ENCODE measurements around the gene RPRD1A. TPM values are rescaled to one million over a fixed set of nuclear protein-coding genes. Genes with fewer than 3 reads are reported as not detected.

RPRD1A gene
- total RNA-seq, 1 donor from 2014 or later, result 62.6 TPM

GRCh38 chr18:35991696-35992095 is 75.7 kb downstream of the RPRD1A start:
- H3K27ac Mint-ChIP-seq (ENCODE audit: unreplicated experiment), result no peak overlapping the region

GRCh38 chr18:35983818-35984217 is 83.5 kb downstream of the RPRD1A start:
- Histone ChIP-seq H3K79me2 (ENCODE audit: insufficient read depth, low read length) (no peaks in the 10 kb centered on the region), H4K20me1 (ENCODE audit: insufficient read depth, low read length) (no peaks in the 10 kb centered on the region), H3K27me3 (ENCODE audit: insufficient read depth, low read length) (no peaks in the 10 kb centered on the region), H3K4me3 (ENCODE audit: insufficient read depth, low read depth, low read length) (no peak overlapping the region), H3K4me2 (ENCODE audit: low read length) (peak overlapping the region; percentile 20), H3K4me1 (ENCODE audit: insufficient read depth, low read length) (peaks cover 8% of the 10 kb centered on the region), H2AFZ (ENCODE audit: low read depth, low read length) (no peak overlapping the region), H3K27ac (ENCODE audit: low read depth, low read length) (peak overlapping the region; percentile 76), H3K36me3 (ENCODE audit: insufficient read depth, low read length) (peaks cover 16% of the 10 kb centered on the region), H3K9me3 (ENCODE audit: insufficient read depth, low read depth, low read length) (no peaks in the 10 kb centered on the region), H3K9ac (ENCODE audit: low read length) (peak overlapping the region; percentile 42)
- Mint-ChIP-seq H3K36me3 (ENCODE audit: low read depth, unreplicated experiment) (peaks cover 11% of the 10 kb centered on the region), H3K27ac (ENCODE audit: unreplicated experiment) (peak overlapping the region; percentile 28), H3K27me3 (ENCODE audit: low read depth, unreplicated experiment) (no peaks in the 10 kb centered on the region), H3K4me3 (ENCODE audit: unreplicated experiment) (no peak overlapping the region), H3K9me3 (ENCODE audit: unreplicated experiment) (no peaks in the 10 kb centered on the region), H3K4me1 (ENCODE audit: low read depth, unreplicated experiment) (peaks cover 7% of the 10 kb centered on the region)
- FAIRE-seq (peak; percentile 77), DNase-seq (ENCODE audit: low read depth) (peak; percentile 82)
- TF ChIP-seq CTCF (IDR thresholded peaks at IDR 0.05; ENCODE audit: insufficient read depth, low read depth, low read length), result no peak

More at GRCh38 chr18:35991696-35992095, 75.7 kb downstream of the RPRD1A start:
- Mint-ChIP-seq H3K27me3 (ENCODE audit: low read depth, unreplicated experiment) (no peaks in the 10 kb centered on the region), H3K4me3 (ENCODE audit: unreplicated experiment) (no peak overlapping the region), H3K4me1 (ENCODE audit: low read depth, unreplicated experiment) (no peaks in the 10 kb centered on the region), H3K36me3 (ENCODE audit: low read depth, unreplicated experiment) (peaks cover 7% of the 10 kb centered on the region), H3K9me3 (ENCODE audit: unreplicated experiment) (no peaks in the 10 kb centered on the region)
- H3K36me3 ChIP-seq (ENCODE audit: insufficient read depth, low read length), result peaks cover 3% of the 10 kb centered on the region
- no peaks in the 10 kb centered on the region for H3K9me3 ChIP-seq (ENCODE audit: insufficient read depth, low read depth, low read length)
- H4K20me1 ChIP-seq (ENCODE audit: insufficient read depth, low read length), result no peaks in the 10 kb centered on the region
- H3K4me2 ChIP-seq (ENCODE audit: low read length), result no peak overlapping the region
- no peak overlapping the region for H3K4me3 ChIP-seq (ENCODE audit: insufficient read depth, low read depth, low read length)
- no peaks in the 10 kb centered on the region for H3K79me2 ChIP-seq (ENCODE audit: insufficient read depth, low read length)
- no peaks in the 10 kb centered on the region for H3K4me1 ChIP-seq (ENCODE audit: insufficient read depth, low read length)
- H3K9ac ChIP-seq (ENCODE audit: low read length), result no peak overlapping the region
- TF ChIP-seq EZH2 (IDR thresholded peaks at IDR 0.05; ENCODE audit: insufficient read depth, low read length) (no peak), CTCF (IDR thresholded peaks at IDR 0.05; ENCODE audit: insufficient read depth, low read depth, low read length) (no peak)
- H3K27ac ChIP-seq (ENCODE audit: low read depth, low read length), result no peak overlapping the region
- H2AFZ ChIP-seq (ENCODE audit: low read depth, low read length), result no peak overlapping the region
- DNase-seq (ENCODE audit: low read depth) (no peak), FAIRE-seq (no peak)
- no peaks in the 10 kb centered on the region for H3K27me3 ChIP-seq (ENCODE audit: insufficient read depth, low read length)

- peak overlapping the region; percentile 76 for H3K27ac ChIP-seq (ENCODE audit: low read depth, low read length)
- H3K27ac Mint-ChIP-seq (ENCODE audit: unreplicated experiment), result no peak overlapping the region
Measured at GRCh38 chr18:35983147-35983546, 84.2 kb downstream of the RPRD1A start.

More at GRCh38 chr18:35983147-35983546, 84.2 kb downstream of the RPRD1A start:
- Mint-ChIP-seq H3K36me3 (ENCODE audit: low read depth, unreplicated experiment) (peaks cover 14% of the 10 kb centered on the region), H3K4me3 (ENCODE audit: unreplicated experiment) (no peak overlapping the region), H3K27me3 (ENCODE audit: low read depth, unreplicated experiment) (no peaks in the 10 kb centered on the region), H3K4me1 (ENCODE audit: low read depth, unreplicated experiment) (peaks cover 7% of the 10 kb centered on the region), H3K9me3 (ENCODE audit: unreplicated experiment) (no peaks in the 10 kb centered on the region)
- no peak for TF ChIP-seq CTCF (IDR thresholded peaks at IDR 0.05; ENCODE audit: insufficient read depth, low read depth, low read length)
- TF ChIP-seq EZH2 (IDR thresholded peaks at IDR 0.05; ENCODE audit: insufficient read depth, low read length), result no peak
- H3K4me2 ChIP-seq (ENCODE audit: low read length), result peak overlapping the region; percentile 20
- no peak overlapping the region for H3K4me3 ChIP-seq (ENCODE audit: insufficient read depth, low read depth, low read length)
- H3K36me3 ChIP-seq (ENCODE audit: insufficient read depth, low read length), result peaks cover 20% of the 10 kb centered on the region
- H3K27me3 ChIP-seq (ENCODE audit: insufficient read depth, low read length), result no peaks in the 10 kb centered on the region
- FAIRE-seq (no peak), DNase-seq (ENCODE audit: low read depth) (no peak)
- H2AFZ ChIP-seq (ENCODE audit: low read depth, low read length), result no peak overlapping the region
- H3K79me2 ChIP-seq (ENCODE audit: insufficient read depth, low read length), result no peaks in the 10 kb centered on the region
- no peaks in the 10 kb centered on the region for H3K9me3 ChIP-seq (ENCODE audit: insufficient read depth, low read depth, low read length)
- H4K20me1 ChIP-seq (ENCODE audit: insufficient read depth, low read length), result no peaks in the 10 kb centered on the region
- peaks cover 8% of the 10 kb centered on the region for H3K4me1 ChIP-seq (ENCODE audit: insufficient read depth, low read length)
- peak overlapping the region; percentile 42 for H3K9ac ChIP-seq (ENCODE audit: low read length)

Data from astrocyte (in vitro differentiated cells and primary cell).